Stimulated activated naive CD4-positive, alpha-beta T cell (primary cell): ENCODE results near the gene ZNF710.
A peak's percentile ranks its signal among the peaks of the same experiment; 100 is the strongest.

Experiments used
- DNase-seq, 6 experiments: peaks; one replicate each; lab custom pipeline; 2025; lab: John Stamatoyannopoulos, UW

ZNF710 gene

DNA sequence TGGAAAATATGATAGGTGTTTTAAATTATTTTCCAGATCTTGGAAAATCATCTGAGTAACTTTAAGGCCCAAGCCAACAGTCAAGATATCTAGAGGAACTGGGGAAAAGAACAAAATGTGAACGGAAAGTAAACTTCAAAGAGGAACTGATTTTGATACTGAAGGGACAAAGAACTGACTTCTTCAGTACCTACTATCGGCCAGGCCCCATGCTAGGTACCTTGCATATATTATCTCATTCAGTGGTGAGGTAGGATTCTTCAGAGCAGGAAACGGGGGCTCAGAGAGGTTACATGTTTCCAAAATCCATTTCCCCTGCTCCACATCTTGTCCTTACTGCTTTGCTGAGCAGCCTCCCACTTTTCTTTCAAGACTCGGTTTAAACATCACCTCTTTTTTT lies 9.8 kb upstream of the ZNF710 start:
- no peak for DNase-seq

DNA sequence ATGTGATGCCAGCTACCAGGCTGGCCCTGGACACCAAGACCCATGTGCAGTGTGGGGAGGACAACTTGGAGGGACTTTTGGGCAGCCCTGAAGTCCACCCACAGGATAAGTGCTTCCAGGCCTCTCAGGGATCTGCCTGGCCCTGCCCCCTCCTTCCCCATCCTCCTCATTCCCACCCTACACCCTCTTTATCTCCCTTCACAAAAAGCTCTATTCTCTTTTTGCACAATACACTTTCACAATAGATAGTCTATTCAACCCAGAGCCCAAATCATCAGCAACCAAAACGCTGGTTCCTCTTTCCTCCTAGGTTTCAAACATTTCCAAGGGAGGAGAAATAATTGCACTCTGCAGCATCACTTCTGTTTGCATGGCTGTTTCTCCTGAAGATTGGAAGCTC lies 7.8 kb upstream of the ZNF710 start:
- DNase-seq, result no peak

DNA sequence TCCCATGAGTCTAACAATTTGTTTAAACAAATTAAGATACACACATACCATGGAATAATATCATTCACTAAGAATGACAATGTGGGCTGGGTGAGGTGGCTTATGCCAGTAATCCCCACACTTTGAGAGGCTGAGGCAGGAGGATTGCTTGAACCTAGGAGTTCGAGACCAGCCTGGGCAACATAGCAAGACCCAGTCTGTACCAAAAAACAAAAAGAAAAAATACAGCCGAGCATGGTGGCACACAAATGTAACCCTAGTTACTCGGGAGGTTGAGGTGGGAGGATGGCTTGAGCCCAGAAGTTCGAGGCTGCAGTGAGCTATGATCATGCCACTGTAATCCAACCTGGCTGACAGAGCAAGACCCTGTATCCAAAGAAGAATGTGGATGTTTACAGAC lies 4.0 kb upstream of the ZNF710 start:
- DNase-seq, result no peak

DNA sequence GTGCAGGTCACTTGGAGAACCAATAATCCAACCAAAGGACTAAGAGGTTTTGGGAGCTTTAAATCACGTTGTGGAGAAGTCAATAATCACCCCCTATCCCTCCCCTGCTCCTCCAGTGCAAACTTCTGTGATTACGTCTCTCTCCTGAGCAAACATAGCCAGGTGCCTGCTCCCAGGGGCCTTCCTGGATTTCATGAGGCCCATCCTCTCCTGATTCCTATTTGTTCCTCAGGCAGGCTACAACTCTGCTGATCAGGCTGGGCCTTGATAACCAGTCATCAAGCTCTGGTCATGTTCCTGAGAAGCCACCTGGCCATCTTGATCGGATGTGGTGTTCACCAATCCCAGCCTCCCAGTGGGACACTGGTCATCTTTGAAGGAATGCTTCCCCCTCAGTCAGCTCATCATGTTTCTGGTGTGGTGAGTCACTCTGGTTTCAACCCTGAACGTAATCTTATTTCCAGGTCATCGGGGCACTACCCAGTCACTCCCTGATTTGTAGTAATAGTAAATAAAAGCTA lies 2.9 kb upstream of the ZNF710 start:
- DNase-seq, result no peak

DNA sequence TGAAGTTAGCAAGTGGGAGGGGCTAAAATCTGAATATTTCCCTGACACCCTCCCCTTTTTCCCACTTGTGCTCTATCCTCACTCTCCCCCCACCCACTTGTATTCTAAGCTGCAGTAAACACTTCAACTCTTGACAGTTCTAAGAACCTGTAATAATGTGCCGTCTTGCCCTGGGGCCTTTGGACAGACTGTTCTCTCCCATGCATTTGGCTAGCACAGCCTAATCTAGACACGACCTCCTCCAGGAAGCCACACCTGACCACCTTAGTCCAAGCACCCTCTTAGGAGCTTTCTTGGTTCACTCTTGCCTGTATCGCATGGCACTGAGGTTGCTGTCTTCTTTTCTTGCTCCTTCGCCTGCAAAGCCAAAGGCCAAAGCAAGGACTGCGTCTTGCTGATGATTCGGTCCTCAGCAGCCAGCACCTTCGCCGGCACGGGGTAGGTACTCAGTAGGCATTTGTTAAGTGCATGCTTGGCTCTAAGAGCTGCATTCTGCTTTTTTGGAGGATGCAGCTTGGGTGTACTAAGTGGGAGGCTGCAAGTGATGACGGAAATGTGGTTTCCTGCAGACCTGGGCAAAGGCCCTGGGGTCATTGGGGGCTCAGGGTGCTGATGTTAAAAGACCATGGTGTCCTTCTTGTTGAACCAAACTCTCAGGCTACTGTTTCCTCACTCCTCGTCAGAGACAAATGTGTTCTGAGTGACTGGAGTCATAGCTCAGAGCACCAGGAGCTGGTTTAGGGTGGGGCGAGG lies 2.0 kb upstream of the ZNF710 start:
- no peak for DNase-seq

DNA sequence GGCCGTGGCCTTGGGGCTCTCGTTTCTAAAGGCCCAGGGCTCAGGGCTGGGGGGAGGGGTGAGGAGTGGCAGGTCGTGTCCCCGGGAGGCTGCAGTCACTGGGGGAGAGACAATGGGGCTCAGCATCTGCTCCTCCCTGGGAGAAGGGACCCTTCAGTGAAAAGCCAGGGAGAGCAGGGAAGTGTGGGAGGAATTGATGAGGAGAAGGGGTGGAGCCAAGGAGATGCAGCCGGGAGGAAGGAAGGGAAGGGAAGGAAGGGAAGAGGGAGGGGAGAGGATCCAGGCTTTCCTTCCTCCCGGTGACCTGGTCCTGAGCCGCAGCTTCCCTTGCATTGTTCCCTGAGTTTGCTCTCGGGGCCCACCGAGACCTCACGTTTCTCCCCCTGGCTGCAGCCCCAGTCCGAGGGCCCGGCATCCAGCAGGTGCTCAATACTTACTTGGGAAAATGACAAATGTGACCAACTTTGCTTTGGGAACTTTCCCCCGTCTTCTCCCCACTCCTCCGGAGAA lies 1.4 kb upstream of the ZNF710 start:
- DNase-seq, result no peak

DNA sequence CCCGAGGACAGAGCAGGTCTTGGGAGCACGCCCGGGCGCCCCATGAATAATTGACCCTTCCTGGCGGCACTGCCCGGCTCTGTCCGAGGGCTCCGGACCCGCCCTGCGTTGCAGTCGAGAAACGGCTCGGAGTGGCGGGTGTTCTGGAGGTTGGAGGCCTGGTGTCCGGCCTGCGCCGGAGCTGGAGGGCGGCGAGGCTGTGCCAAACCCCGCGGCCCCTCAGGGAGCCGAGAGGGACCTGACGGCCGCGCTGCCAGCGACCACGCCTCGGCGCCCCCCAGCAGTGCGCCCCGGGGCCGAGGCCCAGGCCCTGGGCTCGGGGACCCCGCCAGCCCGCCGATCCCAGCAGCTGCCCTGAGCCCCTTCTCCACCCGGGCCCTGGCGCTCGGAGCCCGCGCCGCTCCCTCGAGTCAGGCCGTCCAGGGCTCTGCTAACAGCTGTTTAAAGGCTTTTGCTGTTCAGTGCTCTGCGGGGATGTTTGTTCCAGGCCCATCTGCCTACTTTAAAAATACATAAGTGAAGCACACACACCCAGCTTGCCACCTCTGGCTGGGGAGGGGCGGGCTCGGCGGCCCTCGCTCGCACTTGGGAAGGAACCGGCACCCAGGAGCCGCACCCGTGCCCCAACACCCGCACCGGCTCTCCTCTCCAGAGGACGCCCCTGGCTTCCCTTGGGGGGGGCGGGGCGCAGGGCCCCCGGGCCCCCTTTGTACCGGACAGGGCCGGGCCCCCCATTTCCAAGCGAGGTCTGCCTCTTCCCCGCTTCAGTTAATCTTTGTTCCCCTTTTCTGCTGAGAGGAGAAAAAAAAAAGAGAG lies 730 bp upstream of the ZNF710 start:
- no peak for DNase-seq

DNA sequence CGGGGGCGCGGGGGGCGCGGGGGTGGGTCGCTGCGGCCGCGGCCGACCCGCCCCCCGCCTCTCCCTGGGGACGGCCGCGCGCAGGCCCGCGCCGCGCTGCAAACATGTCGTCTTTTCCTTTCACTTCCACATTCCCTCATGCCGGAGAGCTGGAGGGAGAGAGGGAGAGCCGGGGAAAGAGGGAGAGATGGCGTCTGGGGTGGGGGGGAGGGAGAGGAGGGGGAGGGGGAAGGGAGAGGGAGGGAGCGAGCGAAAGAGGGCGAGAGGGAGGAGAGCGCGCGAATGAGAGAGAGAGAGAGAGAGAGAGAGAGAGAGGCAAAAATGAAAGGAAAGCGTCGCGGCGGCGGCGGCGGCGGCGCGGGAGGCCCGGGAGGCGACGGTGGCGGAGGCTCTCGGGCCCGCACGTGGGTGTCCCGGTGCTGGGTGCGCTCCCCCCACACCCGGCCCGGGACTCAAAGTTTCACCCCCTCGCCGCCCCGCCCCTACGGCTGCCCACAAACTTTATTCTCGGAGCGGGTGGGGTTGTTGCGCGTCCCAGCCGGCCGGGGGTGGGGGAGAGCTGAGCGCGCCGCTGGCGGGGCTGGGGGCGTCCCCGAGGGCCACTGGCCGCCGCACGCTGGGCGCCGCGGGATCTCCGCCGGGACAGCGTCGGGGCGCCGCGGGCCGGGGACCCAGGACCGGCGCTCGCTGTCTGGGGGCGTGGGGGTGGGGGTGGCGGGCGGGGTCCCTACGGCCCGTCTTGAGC lies 731 bp downstream of the ZNF710 start:
- peak; percentile 33 to 73 (median 49) for DNase-seq

DNA sequence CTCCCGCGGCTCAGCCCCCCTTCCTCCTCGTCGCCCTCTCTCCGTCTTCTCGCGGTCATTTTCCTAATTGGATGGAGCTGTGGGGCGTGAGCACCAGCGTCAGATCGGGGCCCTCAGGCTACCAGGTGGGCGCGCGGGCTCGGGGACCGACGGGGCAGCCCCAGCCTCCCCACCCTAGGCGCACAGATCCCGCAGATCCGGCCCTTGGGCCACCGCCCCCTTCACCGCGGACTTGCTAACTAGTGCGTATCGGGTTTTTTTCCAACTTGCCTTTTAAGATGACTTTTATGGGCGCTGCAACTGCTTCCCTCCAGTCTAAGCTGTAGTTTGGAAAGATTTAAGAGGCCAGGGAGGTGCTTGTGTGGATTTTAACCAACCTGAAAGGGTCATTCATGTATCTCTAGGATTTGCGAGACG lies 1.3 kb downstream of the ZNF710 start:
- DNase-seq, result peak in 4 of 6 experiments; percentile 3 to 35 (median 20)

DNA sequence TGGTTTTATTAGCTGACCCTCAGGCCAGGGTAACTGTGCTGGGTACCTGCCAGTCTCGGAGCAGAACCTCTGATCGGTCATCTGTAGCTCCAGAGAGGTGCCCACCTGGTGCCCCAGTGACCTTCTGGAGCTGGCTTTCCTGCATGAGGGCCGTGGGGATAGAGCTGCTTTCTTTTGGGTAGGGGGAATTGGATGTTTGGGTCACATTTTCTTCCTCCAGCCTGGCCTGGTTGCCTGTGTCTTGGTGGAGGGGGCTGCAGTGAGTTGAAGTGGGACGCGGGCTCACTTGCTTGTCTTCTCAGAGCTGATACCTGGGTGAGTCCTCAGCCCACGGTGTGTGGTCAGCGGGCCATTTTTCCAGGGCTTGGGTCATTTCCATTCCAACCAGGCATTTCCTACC lies 2.6 kb downstream of the ZNF710 start:
- DNase-seq, result no peak

DNA sequence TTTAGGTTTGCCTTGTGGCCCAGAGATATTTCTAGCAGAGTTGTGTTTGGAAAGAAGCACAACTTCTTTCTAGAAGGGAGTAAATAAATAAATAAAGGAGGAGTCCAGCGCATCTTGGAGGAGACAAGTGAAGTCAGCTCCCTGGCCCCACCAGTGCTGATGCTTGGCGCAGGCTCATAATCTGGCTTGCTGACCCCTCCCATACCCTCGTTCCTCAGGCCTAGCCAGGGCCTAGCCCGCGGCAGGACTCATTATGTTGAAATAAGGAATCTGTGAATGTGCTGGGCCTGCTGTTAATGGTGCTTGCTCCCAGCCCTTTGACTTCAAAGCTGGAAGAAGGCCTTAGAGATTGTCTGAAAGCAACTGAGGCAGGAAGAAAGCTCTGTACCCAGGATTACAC lies 3.1 kb downstream of the ZNF710 start:
- DNase-seq, result no peak

DNA sequence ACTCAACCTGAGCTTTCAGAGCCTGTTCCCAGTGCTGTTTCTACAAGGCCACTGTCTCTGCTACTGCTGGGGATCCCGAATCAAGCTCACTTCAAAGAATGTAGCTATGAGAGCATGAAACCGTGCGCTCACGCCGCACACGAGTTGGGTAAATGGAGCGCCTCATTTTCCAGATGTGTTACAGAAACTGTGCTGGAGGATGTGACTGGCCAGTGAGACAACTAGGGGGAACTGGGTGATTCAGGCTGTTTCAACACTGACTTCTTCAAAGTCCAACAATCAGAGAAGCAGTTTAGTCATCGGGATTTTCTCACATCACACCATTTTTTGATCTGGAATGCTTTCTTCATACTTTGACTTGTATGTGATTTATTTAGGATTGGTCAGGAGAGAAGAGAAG lies 3.5 kb downstream of the ZNF710 start:
- DNase-seq, result no peak

DNA sequence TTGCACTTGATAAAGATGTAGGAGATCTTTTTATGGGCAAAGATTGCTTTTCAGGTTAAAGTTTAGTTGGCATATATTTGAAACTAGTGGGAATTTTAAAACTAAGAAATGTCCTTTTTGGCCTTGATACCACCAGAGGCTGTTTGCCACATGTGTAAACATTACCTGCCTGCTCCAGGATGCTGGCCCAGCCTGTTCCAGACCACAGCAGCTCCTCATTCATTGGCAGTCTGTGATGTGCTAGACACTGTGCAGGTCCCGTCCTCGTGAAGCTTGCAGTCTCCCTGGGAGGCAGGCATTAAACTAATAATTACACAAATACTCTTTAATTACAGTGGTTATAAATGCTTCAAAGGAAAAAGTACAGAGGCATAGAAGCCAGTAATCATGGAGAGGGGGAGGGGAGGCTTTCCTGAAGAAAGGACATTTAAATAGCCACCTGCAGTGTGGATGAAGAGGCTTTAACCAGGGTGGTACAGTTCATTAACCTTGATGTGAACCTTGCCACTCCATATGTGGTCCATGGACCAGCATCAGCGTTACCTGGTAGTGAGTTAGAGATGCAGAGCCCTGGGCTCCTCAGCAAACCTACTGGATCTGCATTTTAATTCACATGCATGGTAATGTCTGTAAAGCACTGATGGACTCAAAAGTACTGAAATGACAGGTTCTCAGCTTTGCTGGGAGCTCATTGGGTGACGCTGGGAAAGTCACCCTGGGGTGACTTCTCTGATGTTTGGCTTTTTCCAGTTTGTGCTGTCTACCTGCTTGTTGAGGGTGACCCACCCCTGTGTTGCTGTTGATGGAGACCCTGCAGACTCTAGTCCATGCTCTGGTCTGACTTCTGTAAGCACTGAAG lies 5.3 kb downstream of the ZNF710 start:
- no peak for DNase-seq

DNA sequence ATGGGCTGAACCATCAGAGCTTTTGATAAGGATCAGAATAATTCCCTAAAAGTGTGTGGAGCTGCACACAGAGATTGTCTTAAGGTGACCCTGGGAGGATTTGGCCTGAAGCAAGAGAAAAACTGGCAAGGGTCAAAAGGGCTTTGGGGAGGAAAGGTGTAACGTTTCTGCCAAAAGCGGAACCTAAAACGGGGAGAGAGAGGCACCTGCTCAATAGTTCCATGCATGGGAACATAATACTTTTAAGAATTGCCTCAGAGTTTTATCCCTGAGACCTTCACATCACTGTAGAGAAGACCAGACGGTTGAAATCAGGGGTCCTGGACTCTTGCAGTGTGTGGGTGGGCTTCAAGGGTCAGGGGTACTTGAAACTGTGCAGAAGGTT lies 5.9 kb downstream of the ZNF710 start:
- no peak for DNase-seq

DNA sequence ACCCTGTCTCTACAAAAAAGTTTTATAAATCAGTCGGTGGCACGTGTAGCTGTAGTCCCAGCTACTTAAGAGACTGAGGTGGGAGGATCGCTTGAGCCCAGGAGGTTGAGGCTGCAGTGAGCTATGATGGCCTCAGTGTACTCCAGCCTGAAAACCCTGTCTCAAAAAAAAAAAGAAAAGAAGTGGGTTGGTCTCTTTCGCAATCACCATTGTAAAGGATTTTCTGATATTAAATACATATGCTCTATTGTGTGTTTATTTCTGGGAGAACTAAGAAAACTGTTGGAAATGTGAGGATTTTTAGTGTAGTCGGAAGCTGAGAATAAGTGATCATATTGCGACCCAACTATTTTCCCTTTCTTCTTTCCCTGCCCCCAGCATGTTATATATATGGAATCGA lies 7.5 kb downstream of the ZNF710 start:
- DNase-seq, result no peak

DNA sequence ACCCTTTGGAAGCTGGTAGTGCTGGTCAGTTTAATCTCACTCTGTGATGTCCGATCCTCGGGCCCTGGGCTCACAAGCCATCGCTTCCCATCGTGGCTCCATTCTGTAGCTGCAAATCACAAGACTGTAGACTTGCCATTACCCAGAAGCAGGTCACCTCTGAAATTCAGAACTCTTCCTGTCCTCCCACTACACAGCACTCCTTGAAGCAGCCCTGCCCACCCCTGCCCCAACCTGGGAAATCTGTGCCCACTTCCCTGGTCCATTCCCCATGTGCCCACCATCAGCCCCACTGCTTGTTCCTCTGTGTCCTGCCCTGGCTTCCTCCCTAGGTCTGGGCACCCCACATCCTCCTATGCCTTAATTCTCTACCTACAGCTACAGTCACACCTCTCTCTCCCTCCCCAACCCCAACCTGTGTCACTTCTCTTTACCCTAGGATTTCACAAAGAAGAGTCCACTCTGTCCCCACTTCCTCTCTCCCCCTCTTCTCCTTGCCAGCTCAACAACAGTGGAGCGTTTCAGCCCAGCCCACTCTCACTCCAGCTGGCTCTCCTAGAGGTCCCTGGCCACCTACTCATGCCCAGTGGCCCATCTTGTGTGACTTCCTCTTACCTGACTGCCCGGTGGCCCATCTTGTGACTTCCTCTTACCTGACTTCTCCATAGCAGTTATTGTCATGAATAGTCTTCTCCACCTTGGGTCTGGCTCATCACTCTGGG lies 8.3 kb downstream of the ZNF710 start:
- no peak for DNase-seq

DNA sequence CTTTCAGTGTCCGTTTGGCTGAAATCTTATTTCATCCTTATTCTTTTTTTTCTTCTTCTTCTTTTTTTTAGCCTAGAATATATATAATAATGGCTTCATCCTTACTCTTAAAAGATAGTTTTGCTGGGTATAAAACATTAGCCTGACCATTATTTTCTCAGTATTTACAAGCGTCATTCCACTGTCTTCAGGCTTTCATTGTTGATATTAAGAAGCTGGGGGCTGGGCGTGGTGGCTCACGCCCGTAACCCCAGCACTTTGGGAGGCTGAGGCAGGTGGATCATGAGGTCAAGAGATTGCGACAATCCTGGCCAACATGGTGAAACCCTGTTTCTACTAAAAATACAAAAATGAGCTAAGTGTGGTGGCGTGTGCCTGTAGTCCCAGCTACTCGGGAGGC lies 10.6 kb downstream of the ZNF710 start:
- DNase-seq, result no peak

DNA sequence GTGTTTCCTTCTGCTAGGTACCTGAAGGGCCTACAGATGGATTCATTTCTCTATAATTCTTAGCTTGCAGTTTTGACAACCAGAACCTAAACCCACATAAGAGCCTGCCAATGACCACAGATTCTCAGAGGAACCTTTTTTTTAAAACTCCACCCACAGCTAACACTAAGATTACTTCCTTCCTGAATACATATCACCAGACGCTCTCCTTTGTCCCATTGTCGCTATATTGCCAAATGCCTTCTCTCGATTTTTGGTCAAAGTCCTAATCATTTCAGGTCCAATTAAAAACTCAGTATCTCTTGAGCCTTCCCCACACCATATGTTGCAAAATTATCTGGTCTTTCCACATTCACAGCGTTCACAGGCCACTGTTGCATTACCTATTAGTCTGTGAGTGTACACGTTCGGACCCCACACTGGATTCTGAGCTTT lies 12.4 kb downstream of the ZNF710 start:
- DNase-seq, result peak in 3 of 6 experiments; percentile 73 to 79 (median 76)

DNA sequence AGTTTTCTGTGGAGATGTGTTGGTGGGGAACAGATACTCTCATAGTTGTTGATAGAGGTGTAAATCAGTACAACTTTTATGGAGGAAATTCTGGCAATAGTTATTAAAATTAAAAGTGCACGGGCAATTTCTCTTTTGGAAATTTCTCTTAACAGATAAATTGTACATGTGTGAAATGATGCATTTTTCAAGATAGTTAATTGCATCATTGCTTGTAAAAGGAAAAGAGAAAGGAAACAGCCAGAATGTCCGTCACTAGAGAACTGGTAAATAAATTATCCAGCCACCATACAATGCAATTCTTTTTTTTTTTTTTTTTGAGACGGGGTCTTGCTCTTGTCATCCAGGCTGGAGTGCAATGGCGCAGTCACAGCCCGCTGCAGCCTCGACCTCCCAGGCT lies 14.2 kb downstream of the ZNF710 start:
- DNase-seq, result no peak

DNA sequence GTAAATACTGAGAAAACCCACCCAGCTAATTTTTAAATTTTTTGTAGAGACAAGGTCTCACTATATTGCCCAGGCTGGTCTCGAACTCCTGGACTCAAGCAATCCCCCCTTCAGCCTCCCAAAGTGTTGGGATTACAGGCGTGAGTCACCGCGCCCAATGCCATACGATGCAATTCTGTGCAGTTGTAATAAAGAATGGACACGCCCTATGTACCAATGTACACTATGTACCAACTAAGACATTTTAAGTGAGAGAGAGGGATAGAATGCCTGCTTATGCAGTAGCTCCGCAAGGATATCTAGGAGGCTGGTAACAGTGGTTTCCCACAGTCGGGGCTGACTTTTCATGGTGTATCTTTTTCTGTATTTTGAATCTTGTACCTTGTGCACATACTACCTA lies 14.6 kb downstream of the ZNF710 start:
- no peak for DNase-seq

DNA sequence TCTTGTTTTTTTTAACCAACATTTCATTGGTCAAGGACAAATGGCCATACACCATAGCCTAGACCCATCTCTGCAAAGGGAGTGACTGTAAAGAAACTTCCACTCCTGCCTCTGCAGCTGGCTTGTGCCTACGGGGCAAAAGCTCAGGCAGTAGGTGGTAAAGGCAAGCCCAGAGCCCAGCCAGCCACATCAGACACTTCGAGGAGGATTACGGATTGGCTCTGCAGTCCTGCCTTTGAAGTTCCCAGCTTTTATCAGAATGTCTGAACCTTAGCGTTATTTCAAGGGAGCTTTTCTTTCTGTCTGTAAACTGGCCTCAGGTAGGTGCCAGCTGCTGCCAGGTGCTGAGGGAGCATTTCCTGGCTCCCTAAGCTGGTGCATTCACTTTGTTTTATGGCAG lies 15.6 kb downstream of the ZNF710 start:
- DNase-seq, result peak in 1 of 6 experiments; percentile 8
